HG02938 (cell line): ENCODE measurements around the gene R3HDM4.
"Not testable (repeated sequence)": the region's sequence is repeated elsewhere in the genome, so short reads cannot be mapped to it uniquely, and the experiment has no call there.

ENCODE experiments used
- ATAC-seq: cut with Tn5 transposase; IDR thresholded peaks from one replicate; pipeline ENCODE4 v1.9.1; 2021; ENCODE audit warnings: mild to moderate bottlenecking, moderate library complexity; ENCODE audit not compliant: unreplicated experiment

R3HDM4 gene

GRCh38 chr19:877992-878660, 34.9 kb downstream of the R3HDM4 start:
- not testable (repeated sequence) for ATAC-seq

GRCh38 chr19:876780-877314, 36.2 kb downstream of the R3HDM4 start:
- no peak for ATAC-seq

- no peak for ATAC-seq
Observed at GRCh38 chr19:876089-876488, 36.9 kb downstream of the R3HDM4 start.

GRCh38 chr19:875265-875879, 37.6 kb downstream of the R3HDM4 start:
- ATAC-seq, result no peak

GRCh38 chr19:873561-874041, 39.4 kb downstream of the R3HDM4 start:
- ATAC-seq, result no peak

- ATAC-seq, result no peak
Observed at GRCh38 chr19:873084-873483, 39.9 kb downstream of the R3HDM4 start.

- no peak for ATAC-seq
Observed at GRCh38 chr19:872266-872951, 40.6 kb downstream of the R3HDM4 start.

- no peak for ATAC-seq
Observed at GRCh38 chr19:871446-872265, 41.4 kb downstream of the R3HDM4 start.

GRCh38 chr19:870963-871401, 42.0 kb downstream of the R3HDM4 start:
- no peak for ATAC-seq

GRCh38 chr19:870314-870713, 42.7 kb downstream of the R3HDM4 start:
- no peak for ATAC-seq

GRCh38 chr19:869245-870177, 43.5 kb downstream of the R3HDM4 start:
- no peak for ATAC-seq

GRCh38 chr19:868458-869244, 44.4 kb downstream of the R3HDM4 start:
- ATAC-seq, result no peak

GRCh38 chr19:867855-868457, 45.1 kb downstream of the R3HDM4 start:
- no peak for ATAC-seq

- no peak for ATAC-seq
Observed at GRCh38 chr19:867301-867793, 45.7 kb downstream of the R3HDM4 start.

- ATAC-seq, result no peak
Observed at GRCh38 chr19:866769-867300, 46.2 kb downstream of the R3HDM4 start.

GRCh38 chr19:863315-863620, 49.8 kb downstream of the R3HDM4 start:
- no peak for ATAC-seq

GRCh38 chr19:862581-863314, 50.3 kb downstream of the R3HDM4 start:
- ATAC-seq, result no peak
